NT2/D1 (cell line): Measurements from ENCODE around the gene HK2.
"Not testable (repeated sequence)": the region's sequence is repeated elsewhere in the genome, so short reads cannot be mapped to it uniquely, and the experiment has no call there.

Experiments used
- DNase-seq: peaks from one replicate; pipeline ENCODE4 v3.0.0-alpha.2; 2011; ENCODE audit warnings: low read depth, low spot score
- H3K27me3 ChIP-seq: 2 replicates; pipeline ENCODE4 v1.6.0; 2011; ENCODE audit warnings: mild to moderate bottlenecking; ENCODE audit not compliant: insufficient read length, insufficient read depth
- H3K36me3 ChIP-seq: 2 replicates; pipeline ENCODE4 v1.6.1; 2011; ENCODE audit warnings: mild to moderate bottlenecking, low read length, mixed read lengths; ENCODE audit not compliant: insufficient read depth, insufficient read length
- H3K4me1 ChIP-seq: 2 replicates; pipeline ENCODE4 v1.5.1; 2011; ENCODE audit not compliant: insufficient read depth, insufficient read length
- H3K4me3 ChIP-seq: 2 replicates; pipeline ENCODE4 v1.5.1; 2011; ENCODE audit warnings: low read depth; ENCODE audit not compliant: insufficient read length
- H3K9ac ChIP-seq: 2 replicates; pipeline ENCODE4 v1.6.0; 2011; ENCODE audit warnings: low read depth; ENCODE audit not compliant: insufficient read length
- H3K9me3 ChIP-seq: 2 replicates; pipeline ENCODE4 v1.5.1; 2011; ENCODE audit warnings: mild to moderate bottlenecking, low read length; ENCODE audit not compliant: insufficient read depth
- SUZ12 ChIP-seq: IDR thresholded peaks from 2 replicates; pipeline ENCODE4 v1.6.1; 2011; ENCODE audit not compliant: insufficient read length, insufficient read depth; ENCODE audit errors: extremely low read depth
- YY1 ChIP-seq: IDR thresholded peaks from 2 replicates; pipeline ENCODE4 v1.6.1; 2011; ENCODE audit not compliant: insufficient read length, insufficient read depth
- ZNF274 ChIP-seq: IDR thresholded peaks from 2 replicates; pipeline ENCODE4 v1.6.1; 2011; ENCODE audit warnings: mild to moderate bottlenecking, low read depth, low read length

The HK2 gene

GRCh38 chr2:74833418-74834233 is at the start of gene HK2:
HK2 (plus strand) TSS chr2:74834127; CDS start chr2:74834581, 454 bp downstream.
- Histone ChIP-seq H3K4me3 (peak within 1 kb of the TSS; percentile 90), H3K9me3 (no peaks in the 10 kb centered on the region), H3K9ac (peak within 1 kb of the TSS; percentile 95), H3K27me3 (no peaks in the 10 kb centered on the region), H3K4me1 (peaks cover 8% of the 10 kb centered on the region), H3K36me3 (no peaks in the 10 kb centered on the region)
- TF ChIP-seq SUZ12, result no peak
- TF ChIP-seq ZNF274, result no peak
- TF ChIP-seq YY1, result no peak
- DNase-seq, result peak; percentile 83

- Histone ChIP-seq H3K36me3 (no peaks in the 10 kb centered on the region), H3K27me3 (no peaks in the 10 kb centered on the region), H3K9me3 (peaks cover 12% of the 10 kb centered on the region), H3K4me3 (no peak overlapping the region), H3K4me1 (no peaks in the 10 kb centered on the region), H3K9ac (no peak overlapping the region)
- DNase-seq, result no peak
- no peak for TF ChIP-seq ZNF274
- TF ChIP-seq SUZ12, result no peak
- no peak for TF ChIP-seq YY1
Measured at GRCh38 chr2:74789271-74789670, 44.7 kb upstream of the HK2 start.

- no peaks in the 10 kb centered on the region for H3K4me1 ChIP-seq
- DNase-seq, result no peak
- TF ChIP-seq ZNF274 (no peak), YY1 (no peak), SUZ12 (no peak)
Measured at GRCh38 chr2:74792282-74792681, 41.6 kb upstream of the HK2 start.

GRCh38 chr2:74794878-74795277 is 39.0 kb upstream of the HK2 start:
- not testable (repeated sequence) for H3K9ac ChIP-seq, H3K4me3 ChIP-seq, H3K9me3 ChIP-seq, H3K36me3 ChIP-seq, H3K27me3 ChIP-seq, DNase-seq, H3K4me1 ChIP-seq

More at GRCh38 chr2:74792282-74792681, 41.6 kb upstream of the HK2 start:
- Histone ChIP-seq H3K9ac (no peak overlapping the region), H3K9me3 (peaks cover 12% of the 10 kb centered on the region), H3K27me3 (no peaks in the 10 kb centered on the region), H3K4me3 (no peak overlapping the region), H3K36me3 (no peaks in the 10 kb centered on the region)

- Histone ChIP-seq H3K4me1 (no peaks in the 10 kb centered on the region), H3K27me3 (no peaks in the 10 kb centered on the region), H3K36me3 (no peaks in the 10 kb centered on the region), H3K9ac (no peak overlapping the region), H3K4me3 (no peak overlapping the region), H3K9me3 (no peaks in the 10 kb centered on the region)
- no peak for DNase-seq
- no peak for TF ChIP-seq SUZ12
- no peak for TF ChIP-seq ZNF274
- TF ChIP-seq YY1, result no peak
Measured at GRCh38 chr2:74806355-74806839, 27.5 kb upstream of the HK2 start.

- Histone ChIP-seq H3K9me3 (no peaks in the 10 kb centered on the region), H3K36me3 (no peaks in the 10 kb centered on the region), H3K9ac (no peak overlapping the region), H3K4me1 (no peaks in the 10 kb centered on the region), H3K27me3 (no peaks in the 10 kb centered on the region), H3K4me3 (no peak overlapping the region)
- DNase-seq, result no peak
- no peak for TF ChIP-seq ZNF274
- TF ChIP-seq YY1, result no peak
- TF ChIP-seq SUZ12, result no peak
Measured at GRCh38 chr2:74806920-74807319, 27.0 kb upstream of the HK2 start.

- H3K9me3 ChIP-seq, result no peaks in the 10 kb centered on the region
- no peaks in the 10 kb centered on the region for H3K4me1 ChIP-seq
- no peak for DNase-seq
- no peaks in the 10 kb centered on the region for H3K27me3 ChIP-seq
- TF ChIP-seq ZNF274 (no peak), SUZ12 (no peak), YY1 (no peak)
- H3K4me3 ChIP-seq, result no peak overlapping the region
- H3K36me3 ChIP-seq, result no peaks in the 10 kb centered on the region
- no peak overlapping the region for H3K9ac ChIP-seq
Measured at GRCh38 chr2:74812787-74813590, 20.9 kb upstream of the HK2 start.
